GM10266 (cell line): Measurements from ENCODE around the gene IGF2BP1.

Source experiments
- DNase-seq: peaks from one replicate; pipeline ENCODE4 v3.0.0; 2012; ENCODE audit errors: extremely low spot score
- TF ChIP-seq, protein P1 (sequence below): IDR thresholded peaks from 2 replicates; pipeline ENCODE4 v1.5.1; 2012; ENCODE audit warnings: mild to moderate bottlenecking, low read depth; ENCODE audit not compliant: control insufficient read depth, insufficient read depth; ENCODE audit errors: missing control alignments

IGF2BP1 gene

DNA sequence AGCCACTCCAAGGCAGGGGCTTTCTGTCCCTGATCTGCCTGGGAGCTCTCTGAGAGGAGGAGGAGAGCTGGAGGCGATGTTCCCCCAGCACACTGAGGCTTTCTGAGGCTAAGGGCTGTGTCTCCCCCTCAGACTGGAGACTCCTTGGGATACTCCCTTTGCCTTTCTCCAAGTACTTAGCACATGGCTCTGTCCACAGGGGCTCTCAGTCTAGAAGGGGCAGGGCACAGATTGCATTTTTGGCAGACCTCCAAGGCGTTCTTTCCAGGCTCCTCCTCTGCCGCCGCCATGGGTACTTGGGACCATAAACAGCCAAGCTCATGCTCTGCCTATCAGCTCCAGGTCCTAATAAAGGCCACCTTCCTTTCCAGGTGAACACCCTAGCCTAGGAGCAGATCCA, 27.0 kb upstream of the IGF2BP1 start:
- TF ChIP-seq, protein P1, sequence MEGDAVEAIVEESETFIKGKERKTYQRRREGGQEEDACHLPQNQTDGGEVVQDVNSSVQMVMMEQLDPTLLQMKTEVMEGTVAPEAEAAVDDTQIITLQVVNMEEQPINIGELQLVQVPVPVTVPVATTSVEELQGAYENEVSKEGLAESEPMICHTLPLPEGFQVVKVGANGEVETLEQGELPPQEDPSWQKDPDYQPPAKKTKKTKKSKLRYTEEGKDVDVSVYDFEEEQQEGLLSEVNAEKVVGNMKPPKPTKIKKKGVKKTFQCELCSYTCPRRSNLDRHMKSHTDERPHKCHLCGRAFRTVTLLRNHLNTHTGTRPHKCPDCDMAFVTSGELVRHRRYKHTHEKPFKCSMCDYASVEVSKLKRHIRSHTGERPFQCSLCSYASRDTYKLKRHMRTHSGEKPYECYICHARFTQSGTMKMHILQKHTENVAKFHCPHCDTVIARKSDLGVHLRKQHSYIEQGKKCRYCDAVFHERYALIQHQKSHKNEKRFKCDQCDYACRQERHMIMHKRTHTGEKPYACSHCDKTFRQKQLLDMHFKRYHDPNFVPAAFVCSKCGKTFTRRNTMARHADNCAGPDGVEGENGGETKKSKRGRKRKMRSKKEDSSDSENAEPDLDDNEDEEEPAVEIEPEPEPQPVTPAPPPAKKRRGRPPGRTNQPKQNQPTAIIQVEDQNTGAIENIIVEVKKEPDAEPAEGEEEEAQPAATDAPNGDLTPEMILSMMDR, result no peak

DNA sequence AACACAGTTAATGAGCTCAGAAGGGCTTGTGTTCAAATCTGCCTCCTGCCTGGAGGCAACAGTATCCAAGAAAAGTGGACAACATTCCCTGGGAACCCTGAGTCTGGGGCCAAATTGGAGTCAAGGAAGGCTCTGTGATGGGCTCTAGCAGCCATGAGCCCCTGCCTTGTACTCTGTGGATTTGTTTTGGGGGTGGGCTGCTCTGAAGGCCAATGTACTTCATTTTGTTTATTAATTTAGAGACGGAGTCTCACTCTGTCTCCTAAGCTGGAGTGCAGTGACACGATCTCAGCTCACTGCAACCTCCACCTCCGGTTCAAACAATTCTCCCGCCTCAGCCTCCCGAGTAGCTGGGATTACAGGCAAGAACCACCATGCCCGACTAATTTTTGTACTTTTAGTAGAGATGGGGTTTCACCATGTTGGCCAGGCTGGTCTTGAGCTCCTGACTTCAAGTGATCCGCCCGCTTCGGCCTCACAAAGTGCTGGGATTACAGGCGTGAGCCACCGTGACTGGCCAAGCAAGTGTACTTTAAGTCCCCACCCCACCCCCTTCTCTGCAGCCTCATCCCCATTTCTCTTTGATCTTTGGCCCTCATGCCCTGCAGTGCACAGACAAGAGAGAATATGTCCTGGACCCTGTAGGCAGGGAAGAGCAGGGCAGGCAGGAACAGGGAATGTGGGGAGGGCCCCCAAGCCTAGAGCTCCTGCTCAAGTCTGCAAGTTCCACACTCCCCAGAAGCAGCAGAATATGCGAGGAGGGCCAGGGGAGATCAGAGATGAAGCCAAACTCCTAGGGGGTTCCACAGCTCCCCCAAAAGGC, 26.1 kb upstream of the IGF2BP1 start:
- TF ChIP-seq, protein P1, result no peak
- DNase-seq, result no peak

More for the DNA sequence above, 27.0 kb upstream of the IGF2BP1 start:
- DNase-seq, result no peak

DNA sequence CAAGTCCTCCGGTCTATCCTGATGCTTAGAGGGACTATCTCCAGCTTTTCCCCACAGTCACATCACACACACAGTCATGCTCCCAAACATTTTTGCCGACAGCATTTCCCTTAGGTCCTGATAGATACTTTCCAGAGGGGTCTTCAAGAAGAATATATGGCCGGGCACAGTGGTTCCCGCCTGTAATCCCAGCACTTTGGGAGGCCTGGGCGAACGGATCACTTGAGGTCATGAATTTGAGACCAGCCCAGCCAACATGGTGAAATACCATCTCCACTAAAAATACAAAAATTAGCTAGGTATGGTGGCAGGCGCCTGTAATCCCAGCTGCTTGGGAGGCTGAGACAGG, 24.5 kb upstream of the IGF2BP1 start:
- no peak for DNase-seq
- TF ChIP-seq, protein P1, result no peak

DNA sequence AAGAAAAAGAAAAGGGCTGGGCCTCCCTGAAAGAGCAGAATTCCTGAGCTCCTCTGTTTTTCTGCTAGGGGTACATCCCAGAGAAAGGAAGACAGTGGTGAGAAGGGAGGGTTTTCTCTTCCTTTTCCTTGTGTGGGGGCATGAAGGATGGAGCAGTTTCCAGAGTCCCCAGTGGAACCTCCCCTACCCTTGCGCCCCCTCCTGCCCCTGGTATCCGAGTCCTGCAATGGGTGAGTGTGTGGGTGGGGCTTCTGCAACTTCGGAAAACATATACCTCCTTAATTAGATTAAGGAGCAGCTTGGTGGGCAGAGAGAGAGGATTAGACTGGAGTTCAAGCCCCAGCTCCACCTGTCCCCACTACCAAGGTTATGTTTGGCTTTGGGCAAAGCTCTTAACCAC, 23.4 kb upstream of the IGF2BP1 start:
- TF ChIP-seq, protein P1, result no peak
- no peak for DNase-seq

DNA sequence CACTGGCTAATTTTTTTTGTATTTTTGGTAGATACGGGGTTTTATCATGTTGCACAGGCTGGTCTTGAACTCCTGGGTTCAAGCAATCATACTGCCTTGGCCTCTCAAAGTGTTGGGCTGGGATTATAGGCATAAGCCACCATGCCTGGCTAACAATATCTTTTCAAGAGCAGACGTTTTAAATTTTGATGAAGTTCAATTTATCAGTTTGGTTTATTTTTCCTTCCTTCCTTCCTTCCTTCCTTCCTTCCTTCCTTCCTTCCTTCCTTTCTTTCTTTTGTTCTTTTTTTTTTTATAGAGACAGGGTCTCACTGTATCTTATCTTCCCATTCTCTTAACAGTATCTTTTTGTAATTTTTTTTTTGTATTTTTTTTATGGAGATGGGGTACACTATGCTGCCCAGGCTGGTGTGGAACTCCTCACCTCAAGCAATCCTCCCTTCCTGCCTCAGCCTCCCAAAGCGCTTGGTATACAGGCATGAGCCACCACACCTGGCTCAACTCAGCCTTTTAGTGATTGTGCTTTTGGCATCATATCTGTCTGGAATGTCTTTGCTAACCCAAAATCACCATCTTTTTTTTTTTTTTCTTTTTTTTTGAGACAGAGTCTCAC, 15.2 kb upstream of the IGF2BP1 start:
- TF ChIP-seq, protein P1, result no peak
- no peak for DNase-seq

DNA sequence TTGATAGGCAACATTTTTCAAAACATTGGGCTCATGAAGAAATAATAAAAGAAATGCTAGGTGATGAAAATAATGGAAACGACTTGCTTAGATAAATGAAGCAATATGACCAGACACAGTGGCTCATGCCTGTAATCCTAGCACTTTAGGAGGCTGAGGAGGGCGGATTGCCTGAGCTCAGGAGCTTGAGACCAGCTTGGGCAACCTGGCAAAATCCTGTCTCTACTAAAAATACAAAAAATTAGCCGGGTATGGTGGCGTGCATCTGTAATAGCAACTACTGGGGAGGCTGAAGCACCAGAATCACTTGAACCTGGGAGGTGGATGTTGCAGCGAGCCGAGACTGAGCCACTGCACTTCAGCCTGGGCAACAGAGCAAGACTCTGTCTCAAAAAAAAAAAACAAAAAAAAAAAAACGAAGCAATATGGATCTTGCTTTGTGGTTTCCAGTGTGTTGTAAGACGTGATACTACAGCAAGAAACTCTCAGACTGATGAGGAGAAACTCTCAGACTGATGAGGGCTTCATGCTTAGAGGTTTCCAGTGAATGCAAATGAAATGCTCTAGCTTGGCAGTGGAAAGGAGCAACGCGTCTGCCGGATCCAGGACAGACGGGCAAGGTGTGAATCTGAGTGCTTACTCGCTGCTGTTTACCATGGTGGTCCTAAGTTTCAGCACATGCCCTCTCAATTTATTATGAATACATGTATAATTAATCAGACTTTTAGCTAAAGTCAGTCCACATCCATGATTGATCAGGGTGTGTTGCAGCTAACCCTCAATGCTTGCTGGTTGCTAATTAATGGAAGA, 11.5 kb upstream of the IGF2BP1 start:
- TF ChIP-seq, protein P1, result no peak
- DNase-seq, result no peak
